ENCODE measurements around the gene OTUD6A. TPM values are rescaled to one million over a fixed set of nuclear protein-coding genes. Genes with fewer than 3 reads are reported as not detected.

The OTUD6A gene
- polyA plus RNA-seq, 3 donors, result not detected

DNA sequence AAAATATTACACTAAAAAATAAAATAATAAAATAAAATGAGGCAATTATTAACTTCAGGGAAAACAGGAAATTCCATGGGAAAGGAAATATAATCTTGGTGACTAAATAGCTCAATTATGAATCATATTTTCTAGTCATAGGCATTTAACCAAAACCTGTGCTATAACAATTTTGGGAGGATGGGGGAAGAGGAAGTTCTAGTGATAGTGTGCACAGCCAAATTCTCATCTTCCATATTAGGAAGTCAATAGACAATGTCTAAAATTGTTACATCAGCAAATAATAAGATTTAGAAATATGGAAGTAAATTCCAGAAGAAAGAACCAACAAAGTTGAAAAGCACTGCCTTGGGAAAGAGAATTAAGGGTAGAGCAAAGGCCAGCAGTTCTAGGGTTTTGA lies 15.3 kb upstream of the OTUD6A start:
- no peaks in the 10 kb centered on the region for H3K4me1 Mint-ChIP-seq

DNA sequence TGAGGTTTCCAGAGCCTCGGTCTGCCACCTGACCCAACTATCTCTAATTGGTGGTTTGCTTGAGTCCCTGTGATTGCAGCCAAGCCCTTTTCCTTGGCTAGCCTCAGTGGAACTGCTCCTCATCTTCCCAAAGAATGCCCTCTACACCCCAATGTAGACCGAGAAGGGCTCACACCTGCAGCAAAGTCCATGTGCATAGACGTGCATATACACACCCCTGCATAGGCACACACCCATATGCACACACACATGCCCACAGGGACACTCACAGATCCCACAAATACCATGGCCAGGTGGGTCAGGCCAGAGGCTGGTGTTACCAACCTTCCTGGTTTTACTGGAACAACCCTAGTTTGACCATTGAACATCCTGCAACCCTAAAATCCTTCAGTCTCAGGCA lies 12.9 kb upstream of the OTUD6A start:
- Mint-ChIP-seq H3K27me3 (ENCODE audit: low read depth in 3 of 3) (peaks cover 3 to 16% (median 4%) of the 10 kb centered on the region in 3 donors), H3K4me1 (no peaks in the 10 kb centered on the region), H3K4me3 (no peak overlapping the region), H3K36me3 (no peaks in the 10 kb centered on the region), H3K27ac (no peak overlapping the region), H3K9me3 (no peaks in the 10 kb centered on the region)
- WGBS (ENCODE audit: insufficient coverage), result no CpG with 5 or more reads among the region's 3 CpGs
- Histone ChIP-seq H3K9me3 (replicated peaks in 1 of 2; ENCODE audit: control insufficient read depth in 1 of 2, insufficient read depth in 1 of 2, low read length in 2 of 2) (no peaks in the 10 kb centered on the region), H3K4me3 (replicated peaks in 1 of 3; ENCODE audit: low read depth in 2 of 3, low read length in 3 of 3) (no peak overlapping the region), H3K27ac (ENCODE audit: low read depth in 1 of 2, low read length in 2 of 2) (no peak overlapping the region), H4K20me1 (ENCODE audit: insufficient read depth, low read length) (no peaks in the 10 kb centered on the region), H2AFZ (ENCODE audit: insufficient read depth, low read depth, low read length, poor library complexity, severe bottlenecking) (no peak overlapping the region), H3K4me2 (replicated peaks; ENCODE audit: extremely low read depth, low read length, poor library complexity, severe bottlenecking) (no peak overlapping the region), H3K9ac (ENCODE audit: insufficient read depth, low read length, poor library complexity, severe bottlenecking) (no peak overlapping the region), H3K36me3 (replicated peaks in 1 of 2; ENCODE audit: control insufficient read depth in 1 of 2, insufficient read depth in 2 of 2, low read length in 2 of 2) (no peaks in the 10 kb centered on the region), H3K4me1 (ENCODE audit: control insufficient read depth in 1 of 2, insufficient read depth in 2 of 2, low read length in 2 of 2) (no peaks in the 10 kb centered on the region), H3K79me2 (ENCODE audit: insufficient read depth, low read length) (no peaks in the 10 kb centered on the region), H3K27me3 (ENCODE audit: control insufficient read depth in 2 of 2, insufficient read depth in 2 of 2, low read length in 2 of 2) (no peaks in the 10 kb centered on the region)
- intact Hi-C loops (cut with micrococcal nuclease), result no loop called here
- DNase-seq, result no peak
- TF ChIP-seq, protein P1, sequence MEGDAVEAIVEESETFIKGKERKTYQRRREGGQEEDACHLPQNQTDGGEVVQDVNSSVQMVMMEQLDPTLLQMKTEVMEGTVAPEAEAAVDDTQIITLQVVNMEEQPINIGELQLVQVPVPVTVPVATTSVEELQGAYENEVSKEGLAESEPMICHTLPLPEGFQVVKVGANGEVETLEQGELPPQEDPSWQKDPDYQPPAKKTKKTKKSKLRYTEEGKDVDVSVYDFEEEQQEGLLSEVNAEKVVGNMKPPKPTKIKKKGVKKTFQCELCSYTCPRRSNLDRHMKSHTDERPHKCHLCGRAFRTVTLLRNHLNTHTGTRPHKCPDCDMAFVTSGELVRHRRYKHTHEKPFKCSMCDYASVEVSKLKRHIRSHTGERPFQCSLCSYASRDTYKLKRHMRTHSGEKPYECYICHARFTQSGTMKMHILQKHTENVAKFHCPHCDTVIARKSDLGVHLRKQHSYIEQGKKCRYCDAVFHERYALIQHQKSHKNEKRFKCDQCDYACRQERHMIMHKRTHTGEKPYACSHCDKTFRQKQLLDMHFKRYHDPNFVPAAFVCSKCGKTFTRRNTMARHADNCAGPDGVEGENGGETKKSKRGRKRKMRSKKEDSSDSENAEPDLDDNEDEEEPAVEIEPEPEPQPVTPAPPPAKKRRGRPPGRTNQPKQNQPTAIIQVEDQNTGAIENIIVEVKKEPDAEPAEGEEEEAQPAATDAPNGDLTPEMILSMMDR (IDR thresholded peaks at IDR 0.05), result no peak

More for the DNA sequence above, 15.3 kb upstream of the OTUD6A start:
- peaks cover 2 to 14% (median 5%) of the 10 kb centered on the region in 3 donors for H3K27me3 Mint-ChIP-seq (ENCODE audit: low read depth in 3 of 3)
- Histone ChIP-seq H3K4me1 (ENCODE audit: control insufficient read depth in 1 of 2, insufficient read depth in 2 of 2, low read length in 2 of 2) (no peaks in the 10 kb centered on the region), H3K4me3 (replicated peaks in 1 of 3; ENCODE audit: low read depth in 2 of 3, low read length in 3 of 3) (no peak overlapping the region), H4K20me1 (ENCODE audit: insufficient read depth, low read length) (no peaks in the 10 kb centered on the region), H3K27me3 (ENCODE audit: control insufficient read depth in 2 of 2, insufficient read depth in 2 of 2, low read length in 2 of 2) (no peaks in the 10 kb centered on the region), H3K9me3 (replicated peaks in 1 of 2; ENCODE audit: control insufficient read depth in 1 of 2, insufficient read depth in 1 of 2, low read length in 2 of 2) (no peaks in the 10 kb centered on the region), H3K36me3 (replicated peaks in 1 of 2; ENCODE audit: control insufficient read depth in 1 of 2, insufficient read depth in 2 of 2, low read length in 2 of 2) (no peaks in the 10 kb centered on the region), H2AFZ (ENCODE audit: insufficient read depth, low read depth, low read length, poor library complexity, severe bottlenecking) (no peak overlapping the region), H3K27ac (ENCODE audit: low read depth in 1 of 2, low read length in 2 of 2) (no peak overlapping the region), H3K79me2 (ENCODE audit: insufficient read depth, low read length) (no peaks in the 10 kb centered on the region), H3K9ac (ENCODE audit: insufficient read depth, low read length, poor library complexity, severe bottlenecking) (no peak overlapping the region), H3K4me2 (replicated peaks; ENCODE audit: extremely low read depth, low read length, poor library complexity, severe bottlenecking) (no peak overlapping the region)
- H3K4me3 Mint-ChIP-seq, result no peak overlapping the region
- TF ChIP-seq, protein P1 (IDR thresholded peaks at IDR 0.05), result no peak
- no peak overlapping the region for H3K27ac Mint-ChIP-seq
- DNase-seq, result no peak
- H3K36me3 Mint-ChIP-seq, result no peaks in the 10 kb centered on the region
- intact Hi-C loops (cut with micrococcal nuclease), result no loop called here
- H3K9me3 Mint-ChIP-seq, result peaks cover 0 to 2% (median 0%) of the 10 kb centered on the region in 7 donors
